ENCODE results near the gene TTBK2.

The TTBK2 gene

DNA sequence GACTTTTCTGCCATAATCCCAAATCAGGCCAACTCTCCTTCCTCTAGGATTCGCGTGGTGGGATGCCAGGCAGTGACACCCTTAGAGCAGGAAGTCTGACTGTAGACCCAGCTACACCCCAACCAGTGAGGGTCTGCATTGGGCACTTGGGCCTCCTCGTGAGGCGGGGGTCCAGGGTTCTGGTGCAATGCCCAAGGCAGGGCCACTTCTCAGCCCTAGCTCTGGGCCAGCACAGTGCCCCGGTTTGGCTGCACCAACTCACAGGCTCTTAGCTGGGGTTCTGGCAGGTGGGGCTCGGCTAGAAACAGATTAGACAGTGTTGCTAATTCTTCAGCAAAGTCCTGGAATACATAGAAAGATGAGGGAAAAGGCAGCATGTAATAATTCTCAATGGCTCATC, 196.3 kb downstream of the TTBK2 start:
- DNase-seq: no peak

GRCh38 chr15:42723068-42723467, 197.5 kb downstream of the TTBK2 start:
- no peak for DNase-seq

DNA sequence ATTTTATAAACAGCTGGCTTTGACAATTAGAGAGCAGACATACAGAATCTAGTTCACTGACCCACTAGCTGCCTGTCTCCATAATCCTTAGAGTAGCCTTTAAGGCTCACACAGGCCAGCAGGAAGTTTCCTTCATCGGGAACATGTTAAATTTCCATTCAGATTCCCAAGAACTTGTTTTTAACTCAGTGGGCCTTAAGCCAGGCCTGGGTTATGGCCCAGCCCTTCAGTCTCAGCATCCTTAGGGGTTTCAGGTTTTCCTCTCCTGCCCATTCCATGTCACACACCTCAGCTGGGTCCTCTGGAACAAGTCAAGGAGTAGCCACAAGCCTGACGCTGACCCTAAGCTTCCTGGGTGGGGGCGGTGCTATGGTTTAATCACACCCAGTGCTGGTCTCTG, 198.7 kb downstream of the TTBK2 start:
- no peak for DNase-seq

GRCh38 chr15:42721016-42721415, 199.6 kb downstream of the TTBK2 start:
- DNase-seq: no peak

DNA sequence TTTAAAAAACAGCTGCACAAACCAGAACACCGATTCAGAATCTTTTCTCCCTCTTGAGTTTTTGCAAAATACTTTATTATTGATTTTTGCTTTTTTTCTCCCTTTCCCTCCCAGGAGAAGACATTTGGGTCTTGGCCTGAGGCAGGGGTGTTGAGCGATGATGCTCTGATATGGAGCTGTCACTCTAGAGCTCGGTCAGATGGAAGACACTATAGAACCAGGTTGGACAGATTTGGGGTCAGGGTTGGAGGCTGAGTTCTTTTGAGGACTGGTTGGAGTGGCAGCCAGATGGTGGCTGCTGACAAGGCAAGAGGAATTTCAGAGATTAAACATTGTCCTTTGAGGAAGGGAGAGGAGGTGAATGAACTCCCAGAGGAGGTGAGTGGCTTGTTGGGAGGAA, 200.5 kb downstream of the TTBK2 start:
- DNase-seq: no peak

- DNase-seq: no peak
Observed at GRCh38 chr15:42719043-42719442, 201.5 kb downstream of the TTBK2 start.

GRCh38 chr15:42716626-42717025, 204.0 kb downstream of the TTBK2 start:
- no peak for DNase-seq

- no peak for DNase-seq
Observed at GRCh38 chr15:42716125-42716524, 204.5 kb downstream of the TTBK2 start.

DNA sequence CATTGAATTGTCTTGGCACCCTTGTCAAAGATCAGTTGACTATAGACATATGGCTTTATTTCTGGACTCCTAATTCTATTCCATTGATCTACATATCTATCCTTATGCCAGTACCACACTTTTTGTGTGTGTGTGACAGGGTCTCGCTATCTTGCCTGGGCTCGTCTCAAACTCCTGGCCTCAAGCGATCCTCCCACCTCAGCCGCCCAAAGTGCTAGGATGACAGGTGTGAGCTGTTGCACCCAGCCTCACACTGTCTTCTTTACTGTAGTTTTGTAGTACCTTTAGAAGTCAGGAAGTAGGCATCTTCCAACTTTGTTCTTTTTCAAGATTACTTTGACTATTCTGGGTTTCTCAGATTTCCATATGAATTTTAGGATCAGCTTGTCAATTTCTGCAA, 208.0 kb downstream of the TTBK2 start:
- no peak for DNase-seq

DNA sequence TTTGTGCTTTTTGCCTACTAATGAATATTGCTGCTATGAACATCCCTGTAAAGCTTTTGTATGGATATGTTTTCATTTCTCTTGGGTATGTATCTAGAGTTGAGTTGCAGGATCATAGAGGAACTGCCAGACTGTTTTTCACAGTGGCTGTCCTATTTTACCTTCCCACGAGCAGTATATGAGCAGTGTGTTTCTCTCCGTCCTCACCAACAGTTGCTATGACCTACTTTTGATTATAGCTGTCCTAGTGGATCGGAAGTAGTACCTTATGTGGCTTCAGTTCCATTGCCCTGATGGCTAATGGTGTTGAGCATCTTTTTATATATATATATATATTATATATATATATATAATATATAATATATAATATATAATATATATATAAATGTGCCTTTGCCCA, 208.8 kb downstream of the TTBK2 start:
- DNase-seq: no peak

DNA sequence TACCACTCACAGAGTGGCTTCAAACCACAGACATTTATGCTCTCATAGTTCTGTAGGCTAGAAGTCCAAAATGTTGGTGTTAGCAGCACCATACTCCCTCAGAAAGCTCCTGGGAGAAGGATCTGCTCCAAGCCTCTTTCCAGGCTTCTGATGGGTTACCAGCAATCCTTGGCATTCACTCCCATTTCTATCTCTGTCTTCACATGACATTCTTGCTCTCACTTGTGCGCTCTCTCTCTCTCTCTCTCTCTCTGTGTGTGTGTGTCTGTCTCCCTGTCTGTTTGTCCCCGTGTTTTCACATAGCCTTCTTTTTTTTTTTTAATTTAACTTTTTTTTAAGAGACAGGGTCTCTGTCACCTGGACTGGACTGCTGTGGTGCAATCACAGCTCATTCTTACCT, 209.9 kb downstream of the TTBK2 start:
- DNase-seq: no peak

GRCh38 chr15:42707873-42708544, 212.6 kb downstream of the TTBK2 start:
- DNase-seq: no peak

GRCh38 chr15:42707068-42707467, 213.5 kb downstream of the TTBK2 start:
- no peak for DNase-seq

DNA sequence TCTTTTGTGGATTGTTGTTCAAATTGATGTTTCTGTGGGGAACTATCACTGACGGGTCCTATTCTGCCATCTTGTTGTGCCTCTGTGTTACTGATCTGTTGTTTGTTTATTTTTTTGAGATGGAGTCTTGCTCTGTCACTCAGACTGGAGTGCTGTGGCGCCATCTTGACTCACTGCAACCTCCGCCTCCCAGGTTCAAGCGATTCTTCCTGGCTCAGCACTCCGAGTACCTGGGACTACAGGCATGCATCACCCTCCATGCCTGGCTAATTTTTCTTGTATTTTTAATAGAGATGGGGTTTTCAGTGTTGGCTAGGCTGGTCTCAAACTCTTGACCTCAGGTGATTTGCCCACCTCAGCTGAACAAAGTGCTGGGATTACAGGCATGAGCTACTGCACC, 215.2 kb downstream of the TTBK2 start:
- no peak for DNase-seq

GRCh38 chr15:42704492-42704926, 216.1 kb downstream of the TTBK2 start:
- DNase-seq: peak; percentile 35

DNA sequence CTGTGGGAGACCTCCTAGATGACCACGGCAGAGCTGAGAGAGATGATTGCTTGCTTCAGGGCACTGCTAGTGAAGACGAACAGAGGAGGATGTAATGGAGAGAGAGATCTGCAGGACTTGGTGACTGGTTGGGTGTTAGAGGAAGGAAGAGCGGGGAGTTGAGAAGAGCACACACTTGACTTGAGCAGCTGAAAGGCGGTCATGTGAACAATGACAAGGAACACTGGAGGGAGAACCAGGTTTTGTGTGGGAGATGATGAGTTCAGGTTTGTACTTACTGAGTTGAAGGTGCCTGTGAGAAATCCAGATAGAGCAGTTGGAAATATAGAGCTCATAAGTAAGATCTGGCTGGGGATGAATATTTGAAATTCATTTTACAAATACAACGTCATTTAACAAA, 224.0 kb downstream of the TTBK2 start:
- no peak for DNase-seq

- DNase-seq: no peak
Observed at GRCh38 chr15:42695527-42696071, 225.0 kb downstream of the TTBK2 start.

DNA sequence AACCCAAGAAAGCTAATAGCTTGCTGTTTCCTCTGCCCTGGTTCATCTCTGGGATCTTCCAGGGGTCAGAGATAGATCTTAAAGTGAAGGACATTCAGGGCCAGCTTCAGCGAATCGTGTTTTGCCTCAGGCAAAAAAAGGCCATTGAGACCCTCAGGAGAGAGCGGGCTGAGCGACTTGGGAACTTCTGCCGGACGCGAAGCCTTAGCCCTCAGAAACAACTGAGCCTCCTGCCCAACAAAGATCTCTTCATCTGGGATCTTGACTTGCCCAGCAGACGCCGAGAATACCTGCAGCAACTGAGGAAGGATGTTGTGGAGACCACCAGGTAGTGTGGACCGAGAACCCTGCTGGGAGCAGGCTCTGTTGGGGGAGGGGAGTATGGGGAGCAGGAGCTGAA, 226.2 kb downstream of the TTBK2 start:
- DNase-seq: no peak

GRCh38 chr15:42693942-42694341, 226.6 kb downstream of the TTBK2 start:
- no peak for DNase-seq

GRCh38 chr15:42693496-42693895, 227.1 kb downstream of the TTBK2 start:
- no peak for DNase-seq

- DNase-seq: no peak
Observed at GRCh38 chr15:42692997-42693396, 227.6 kb downstream of the TTBK2 start.

DNA sequence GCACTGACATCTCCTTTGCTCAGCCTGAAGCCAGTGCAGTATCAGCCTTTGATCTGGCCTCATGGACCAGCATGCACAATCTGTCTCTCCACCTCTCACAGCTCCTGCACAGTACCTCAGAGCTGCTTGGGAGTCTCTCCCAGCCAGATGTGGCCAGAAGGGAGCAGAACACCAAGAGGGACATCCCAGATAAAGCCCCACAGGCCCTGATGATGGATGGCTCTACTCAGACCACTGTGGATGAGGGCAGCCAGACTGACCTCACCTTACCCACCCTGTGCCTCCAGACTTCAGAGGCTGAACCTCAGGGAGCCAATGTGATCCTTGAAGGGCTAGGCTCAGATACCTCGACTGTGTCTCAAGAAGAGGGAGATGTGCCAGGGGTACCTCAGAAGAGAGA, 228.0 kb downstream of the TTBK2 start:
- DNase-seq: no peak

DNA sequence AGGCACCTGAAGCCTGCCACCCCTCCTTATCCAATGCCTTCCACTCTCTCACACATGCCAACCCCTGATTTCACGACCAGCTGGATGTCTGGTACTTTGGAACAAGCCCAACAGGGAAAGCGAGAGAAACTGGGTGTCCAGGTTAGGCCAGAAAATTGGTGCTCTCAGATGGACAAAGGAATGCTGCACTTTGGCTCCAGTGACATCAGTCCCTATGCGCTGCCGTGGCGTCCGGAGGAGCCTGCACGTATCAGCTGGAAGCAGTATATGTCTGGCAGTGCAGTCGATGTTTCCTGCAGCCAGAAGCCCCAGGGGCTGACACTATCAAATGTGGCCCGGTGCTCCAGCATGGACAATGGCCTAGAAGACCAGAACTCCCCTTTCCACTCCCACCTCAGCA, 228.8 kb downstream of the TTBK2 start:
- no peak for DNase-seq

GRCh38 chr15:42691308-42691707, 229.3 kb downstream of the TTBK2 start:
- no peak for DNase-seq

Data from activated CD4-positive, alpha-beta T cell treated with anti-CD3 and anti-CD28 coated beads for 1 hour (primary cell).